Heart right ventricle (tissue), 16 donors: ENCODE measurements around the gene FHIT. TPM values are rescaled to one million over a fixed set of nuclear protein-coding genes. Genes with fewer than 3 reads are reported as not detected.

ENCODE experiments used
- ATAC-seq, 8 donors: fragments of 200-7000 bp; cut with Tn5 transposase; one replicate each; pipeline ENCODE4 v1.9.1; 2020; ENCODE audit warnings: mild to moderate bottlenecking in 8 of 8, moderate library complexity in 8 of 8, moderate number of reproducible peaks in 1 of 8
- DNase-seq, 2 donors: peaks; one replicate each; pipeline ENCODE4 v3.0.0-alpha.2; 2020
- H3K27ac ChIP-seq, 10 donors: fragments of 200-600 bp; sonication (generic) in 2 of 10; one replicate each; pipeline versions ENCODE4 v1.5.0 to v1.8.0; 2020 to 2022; ENCODE audit warnings: mild to moderate bottlenecking in 3 of 10
- H3K27me3 ChIP-seq, 7 donors: fragments of 200-600 bp; one replicate each; pipeline ENCODE4 v1.8.0; 2021 to 2022; ENCODE audit warnings: mild to moderate bottlenecking in 2 of 7
- H3K36me3 ChIP-seq, 9 donors: fragments of 200-600 bp; sonication (generic) in 1 of 9; one replicate each; pipeline versions ENCODE4 v1.5.0 to v1.8.0; 2020 to 2022; ENCODE audit warnings: mild to moderate bottlenecking in 2 of 9
- H3K4me1 ChIP-seq, 9 donors: fragments of 200-600 bp; sonication (generic) in 1 of 9; one replicate each; pipeline versions ENCODE4 v1.5.0 to v1.8.0; 2020 to 2022; ENCODE audit warnings: mild to moderate bottlenecking in 4 of 9
- H3K4me3 ChIP-seq, 10 donors: fragments of 200-600 bp; sonication (generic) in 2 of 10; one replicate each; pipeline versions ENCODE4 v1.5.0 to v1.8.0; 2020 to 2022; ENCODE audit warnings: mild to moderate bottlenecking in 7 of 10, moderate library complexity in 2 of 10
- H3K9me3 ChIP-seq, 11 donors: fragments of 200-600 bp in 10 of 11; sonication (generic) in 2 of 11; one replicate each; pipeline versions ENCODE4 v1.5.0 to v1.8.0; 2013 to 2022; ENCODE audit warnings: mild to moderate bottlenecking in 2 of 11, control low read depth in 1 of 11, moderate library complexity in 1 of 11
- WGBS, 2 donors: extraction: QIAGEN DNeasy Blood & Tissue Kit; methylation state at CpG; one replicate each; pipeline ENCODE4 v1.1.7; 2013; ENCODE audit warnings: inconsistent platforms in 1 of 2; 5-methylcytosine and 5-hydroxymethylcytosine counted together
- intact Hi-C, 10 donors: fragments of 100-400 bp; cut with DNase I; formaldehyde crosslinking; loops; one replicate each; pipeline versions ENCODE4 v1.11.1 to v1.14.2; 2022
- polyA plus RNA-seq, 2 donors: library from polyadenylated mRNA; stranded (reverse); fragments of 200-250 nt; gene quantifications; one replicate each; pipeline ENCODE4 v1.2.3, GENCODE V29; 2013
- total RNA-seq, 10 donors: library from RNA; stranded (reverse); fragmentation: NEBNext Ultra II Directional in 3 of 10; extraction: Animal tissue kit (Norgen Biotek cat#: 25700) in 3 of 10; gene quantifications; one replicate each; pipeline versions ENCODE4 v1.2.1 to v1.2.4, GENCODE V29; 2021 to 2023
- TF ChIP-seq, protein P1 (sequence below), 9 donors: fragments of 200-600 bp; sonication (generic) in 2 of 9; IDR thresholded peaks; one replicate each; pipeline versions ENCODE4 v1.5.0 to v1.8.0; 2021 to 2022; ENCODE audit warnings: antibody characterized with exemption in 9 of 9, mild to moderate bottlenecking in 5 of 9, moderate library complexity in 1 of 9
- donor health status: Arrhythmogenic right ventricular cardiomyopathy.
- donor health status: ischemic (EF 13 %, LVEDD 7.1; RV severe dilation, severe dysfunction).
- donor health status: healthy with polysubstance abuse.
- donor health status: DM: no; HTN: yes; CAD: no.
- donor health status: DM: no; HTN: no; CAD: no.
- donor health status: ischemic (EF 25% LVEDD 6.9; RV normal size, moderate dysfunction).
- donor health status: ischemic (EF 25% LVEDD 5.7; RV mildly dilated, moderate dysfunction).
- donor health status: healthy.
- donor health status: DM: yes; HTN: yes; CAD: no.
- donor health status: Ischemic cardiomyopathy.
- donor health status: ischemic (EF 35%, LVEDD 5.7; RV mildly dilated, moderate dysfunction).
- donor health status: nonischemic (EF 11% LVEDD 7.7; RV severe dilation, severe dysfunction).
- donor health status: DM: yes; HTN: yes; CAD: no.
- donor health status: PGD.
- donor health status: ischemic (EF 29% LVEDD 5.4; RV normal size, mild dysfunction).
- donor health status: nonischemic (EF 23%, LVEDD 6.1; RV moderate dilation, normal function).

Gene FHIT
- total and polyA plus RNA-seq, 12 donors = 4.7 to 25.5 (median 18.3) TPM

DNA sequence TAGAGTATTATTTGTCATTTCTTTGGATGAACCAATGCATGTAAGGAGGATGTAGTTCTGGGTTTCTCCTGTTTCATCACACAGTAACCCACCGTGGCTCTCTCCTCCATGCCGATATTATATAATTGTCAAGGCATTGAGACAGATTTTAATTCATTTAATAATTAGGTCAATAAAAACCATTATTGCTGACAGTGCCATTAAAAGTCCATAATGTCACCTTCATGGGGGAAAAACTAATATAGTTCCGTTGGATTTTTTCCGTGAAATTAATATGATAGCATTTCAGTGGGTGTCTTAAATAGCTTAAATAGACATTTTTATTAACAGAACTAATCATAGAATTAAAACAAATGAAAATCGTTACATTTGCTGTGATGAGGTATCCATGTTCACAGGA, 1453.7 kb downstream of the FHIT start:
- 93 to 95% methylated on average over 5 of the region's 5 CpGs for WGBS, 2 donors
- DNase-seq (no peak), ATAC-seq (no peak)
- intact Hi-C loops = no loop called here
- H3K9me3 ChIP-seq = no peaks in the 10 kb centered on the region
- no peaks in the 10 kb centered on the region for H3K4me1 ChIP-seq
- no peaks in the 10 kb centered on the region for H3K36me3 ChIP-seq
- TF ChIP-seq, protein P1, sequence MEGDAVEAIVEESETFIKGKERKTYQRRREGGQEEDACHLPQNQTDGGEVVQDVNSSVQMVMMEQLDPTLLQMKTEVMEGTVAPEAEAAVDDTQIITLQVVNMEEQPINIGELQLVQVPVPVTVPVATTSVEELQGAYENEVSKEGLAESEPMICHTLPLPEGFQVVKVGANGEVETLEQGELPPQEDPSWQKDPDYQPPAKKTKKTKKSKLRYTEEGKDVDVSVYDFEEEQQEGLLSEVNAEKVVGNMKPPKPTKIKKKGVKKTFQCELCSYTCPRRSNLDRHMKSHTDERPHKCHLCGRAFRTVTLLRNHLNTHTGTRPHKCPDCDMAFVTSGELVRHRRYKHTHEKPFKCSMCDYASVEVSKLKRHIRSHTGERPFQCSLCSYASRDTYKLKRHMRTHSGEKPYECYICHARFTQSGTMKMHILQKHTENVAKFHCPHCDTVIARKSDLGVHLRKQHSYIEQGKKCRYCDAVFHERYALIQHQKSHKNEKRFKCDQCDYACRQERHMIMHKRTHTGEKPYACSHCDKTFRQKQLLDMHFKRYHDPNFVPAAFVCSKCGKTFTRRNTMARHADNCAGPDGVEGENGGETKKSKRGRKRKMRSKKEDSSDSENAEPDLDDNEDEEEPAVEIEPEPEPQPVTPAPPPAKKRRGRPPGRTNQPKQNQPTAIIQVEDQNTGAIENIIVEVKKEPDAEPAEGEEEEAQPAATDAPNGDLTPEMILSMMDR (IDR thresholded peaks at IDR 0.05) = no peak
- H3K27me3 ChIP-seq = no peaks in the 10 kb centered on the region
- no peak overlapping the region for H3K4me3 ChIP-seq
- no peak overlapping the region for H3K27ac ChIP-seq

DNA sequence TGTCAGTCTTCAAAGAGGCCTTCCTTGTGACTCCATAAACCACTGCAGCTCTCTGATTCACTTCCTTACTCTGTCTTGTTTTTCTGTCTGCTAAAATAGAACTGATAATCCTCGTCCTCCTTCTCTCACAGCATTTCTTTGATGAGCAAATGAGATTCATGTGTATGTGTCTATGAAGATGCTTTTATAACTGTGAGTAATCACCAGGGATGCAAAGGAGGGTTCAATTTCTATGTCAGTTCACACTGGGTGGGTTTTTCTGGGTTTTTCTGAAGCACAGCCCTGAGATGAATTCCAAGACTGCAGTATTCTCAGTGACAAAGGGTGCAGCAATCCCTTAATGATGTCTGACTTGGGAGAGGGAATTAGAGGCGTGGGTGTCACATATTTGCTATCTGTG, 1454.8 kb downstream of the FHIT start:
- WGBS, 2 donors = 60 to 62% methylated on average over 2 of the region's 2 CpGs

GRCh38 chr3:59795756-59796155, 1455.5 kb downstream of the FHIT start:
- Histone ChIP-seq H3K9me3 (no peaks in the 10 kb centered on the region), H3K4me1 (no peaks in the 10 kb centered on the region), H3K27me3 (no peaks in the 10 kb centered on the region), H3K36me3 (no peaks in the 10 kb centered on the region), H3K4me3 (no peak overlapping the region), H3K27ac (no peak overlapping the region)
- ATAC-seq (no peak), DNase-seq (no peak)
- WGBS, 2 donors = 92% methylated on average over 7 of the region's 7 CpGs
- TF ChIP-seq, protein P1 (IDR thresholded peaks at IDR 0.05) = no peak
- intact Hi-C loops = no loop called here

More for the DNA sequence above, 1454.8 kb downstream of the FHIT start:
- ATAC-seq (no peak), DNase-seq (no peak)
- Histone ChIP-seq H3K4me1 (no peaks in the 10 kb centered on the region), H3K27me3 (no peaks in the 10 kb centered on the region), H3K4me3 (no peak overlapping the region), H3K9me3 (no peaks in the 10 kb centered on the region), H3K27ac (no peak overlapping the region), H3K36me3 (no peaks in the 10 kb centered on the region)
- intact Hi-C loops = no loop called here
- TF ChIP-seq, protein P1 (IDR thresholded peaks at IDR 0.05) = no peak

- Histone ChIP-seq H3K4me3 (no peak overlapping the region), H3K9me3 (no peaks in the 10 kb centered on the region), H3K27me3 (no peaks in the 10 kb centered on the region), H3K36me3 (no peaks in the 10 kb centered on the region), H3K27ac (no peak overlapping the region), H3K4me1 (no peaks in the 10 kb centered on the region)
- intact Hi-C loops = no loop called here
- DNase-seq (no peak), ATAC-seq (no peak)
- TF ChIP-seq, protein P1 (IDR thresholded peaks at IDR 0.05) = no peak
- 90 to 91% methylated on average over 12 of the region's 12 CpGs for WGBS, 2 donors
These were observed 1457.3 kb downstream of the FHIT start for GRCh38 chr3:59793976-59794375.
